K562 (cell line): ENCODE data around the gene WNT6. TPM values are rescaled to one million over a fixed set of nuclear protein-coding genes. Genes with fewer than 3 reads are reported as not detected.

Experiments used
- ARID1B ChIP-seq: fragments of 450-650 bp; IDR thresholded peaks from 2 replicates; pipeline ENCODE4 v1.6.1; 2016; ENCODE audit warnings: antibody characterized with exemption, mild to moderate bottlenecking, inconsistent platforms
- HNRNPL ChIP-seq: fragments of 200-400 bp; formaldehyde crosslinking; IDR thresholded peaks from 2 replicates; pipeline ENCODE4 v1.6.1; 2017; ENCODE audit warnings: low read depth, mild to moderate bottlenecking, low read length
- MAZ ChIP-seq, 2 experiments: fragments of 450-650 bp in 1 of 2; sonication (generic) in 1 of 2; formaldehyde crosslinking; IDR thresholded peaks in 1 of 2; conservative IDR thresholded peaks in 1 of 2; 2 replicates each; pipeline versions ENCODE4 v1.4.0 to v1.5.0; 2020; ENCODE audit warnings: mild to moderate bottlenecking in 1 of 2, missing genetic modification reagents in 1 of 2
- MYNN ChIP-seq, 2 experiments: sonication (generic); formaldehyde crosslinking in 1 of 2; IDR thresholded peaks; 2 replicates each; pipeline versions ENCODE4 v1.5.0 to v1.6.1; 2016 to 2020; ENCODE audit warnings: antibody characterized with exemption in 1 of 2, missing genetic modification reagents in 1 of 2
- POLR3A ChIP-seq: IDR thresholded peaks from 2 replicates; pipeline ENCODE4 v1.6.1; 2011; ENCODE audit warnings: borderline replicate concordance, mild to moderate bottlenecking, moderate library complexity; ENCODE audit not compliant: insufficient read length, insufficient read depth; ENCODE audit errors: extremely low read depth
- PURB ChIP-seq: sonication (generic); formaldehyde crosslinking; IDR thresholded peaks from 2 replicates; pipeline ENCODE4 v1.9.0; 2021; ENCODE audit warnings: low read depth, mild to moderate bottlenecking, missing genetic modification reagents
- RB1 ChIP-seq: fragments of 450-650 bp; IDR thresholded peaks from 2 replicates; pipeline ENCODE4 v1.6.1; 2017; ENCODE audit warnings: low read depth, mild to moderate bottlenecking
- RCOR1 ChIP-seq, 2 experiments: IDR thresholded peaks; 2 replicates each; pipeline ENCODE4 v1.6.1; 2012; ENCODE audit warnings: low read depth in 2 of 2, low read length in 2 of 2, borderline replicate concordance in 1 of 2, improper control_type of control experiment in 1 of 2
- TAF15 ChIP-seq: fragments of 200-400 bp; formaldehyde crosslinking; IDR thresholded peaks from 2 replicates; pipeline ENCODE4 v1.6.1; 2017; ENCODE audit warnings: mild to moderate bottlenecking, low read depth, low read length, moderate library complexity
- polyA plus RNA-seq, 8 experiments: library from polyadenylated mRNA; depleted of rRNA in 4 of 8; stranded (reverse) in 5 of 8; unstranded in 3 of 8; fragments of >200 nt; fragmentation: Nextera tagmentation in 2 of 8; fragmentation: Illumina TruSeq in 1 of 8; extraction: Ambion mirVana in 2 of 8; extraction: Trizol in 1 of 8; gene quantifications; 2 replicates each; pipeline versions ENCODE4 v1.2.1 to v1.2.3, GENCODE V29; 2011 to 2014; ENCODE audit warnings: inconsistent platforms in 1 of 8, missing spikeins in 1 of 8
- total RNA-seq, 7 experiments: library from RNA; depleted of rRNA in 6 of 7; stranded (reverse); fragments of >200 nt in 6 of 7; fragmentation: Illumina TruSeq in 2 of 7; extraction: Trizol in 2 of 7; gene quantifications; 2 replicates each; pipeline versions ENCODE4 v1.2.1 to v1.2.3, GENCODE V29; 2011 to 2021; ENCODE audit warnings: low replicate concordance in 1 of 7
- TF ChIP-seq, protein P1 (sequence below), 2 experiments: fragments of 450-650 bp; formaldehyde crosslinking in 1 of 2; IDR thresholded peaks; 2 replicates each; pipeline versions ENCODE4 v1.4.0 to v1.6.1; 2014 to 2020; ENCODE audit warnings: mild to moderate bottlenecking in 2 of 2, borderline replicate concordance in 1 of 2, low read depth in 1 of 2
- TF ChIP-seq, protein P2 (sequence below): IDR thresholded peaks from 2 replicates; pipeline ENCODE4 v1.6.1; 2014; ENCODE audit warnings: antibody characterized with exemption
- TF ChIP-seq, protein P3 (sequence below), 2 experiments: fragments of 200-800 bp in 1 of 2; sonication (Bioruptor generic) in 1 of 2; sonication (generic) in 1 of 2; formaldehyde crosslinking in 1 of 2; IDR thresholded peaks in 1 of 2; conservative IDR thresholded peaks in 1 of 2; 2 replicates each; pipeline versions ENCODE4 v1.5.0 to v1.6.1; 2016 to 2020; ENCODE audit warnings: missing compliant biosample characterization in 1 of 2, missing genetic modification characterization in 1 of 2, missing genetic modification reagents in 1 of 2

WNT6 gene
- total and polyA plus RNA-seq, 9 of the 15 experiments (the other 6 are each of a cell fraction or from before 2014, with no cell fraction given), result not detected

DNA sequence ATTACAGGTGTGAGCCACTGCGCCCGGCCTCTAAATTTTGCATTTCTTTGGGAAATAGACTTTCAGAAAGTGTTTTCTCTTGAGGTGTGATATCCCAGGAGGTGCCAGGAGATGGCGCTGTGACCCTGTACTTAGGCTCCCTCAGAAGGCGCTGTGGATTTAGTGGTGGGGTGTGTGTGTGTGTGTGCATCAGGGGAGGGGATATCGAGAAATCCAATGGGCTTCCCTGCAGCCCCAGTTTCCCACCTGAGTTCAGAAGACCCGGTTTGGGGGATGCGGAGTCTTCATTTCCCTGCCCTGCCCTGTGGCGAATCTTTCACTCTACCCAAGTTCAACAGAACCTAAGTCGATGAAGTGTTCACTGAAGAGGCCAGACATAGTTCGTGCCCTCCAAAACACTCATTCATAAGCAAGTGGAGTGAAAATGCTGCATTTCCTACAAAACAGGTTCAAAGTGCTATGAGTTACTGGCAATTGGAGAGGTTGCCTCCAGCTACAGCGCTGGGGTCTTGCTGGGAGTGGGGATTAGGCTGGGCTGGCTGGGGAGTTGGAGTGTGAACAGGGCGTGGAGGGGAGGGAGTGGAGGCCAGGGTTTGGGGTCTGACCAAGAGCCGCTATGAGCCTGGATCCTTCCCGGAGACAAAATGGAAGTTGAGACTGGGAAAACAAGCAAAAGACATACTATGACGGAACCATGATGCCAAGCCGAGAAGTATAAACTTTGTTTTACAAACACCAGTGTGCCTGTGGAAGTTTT, 6.5 kb upstream of the WNT6 start (continued):
- TF ChIP-seq, protein P1, sequence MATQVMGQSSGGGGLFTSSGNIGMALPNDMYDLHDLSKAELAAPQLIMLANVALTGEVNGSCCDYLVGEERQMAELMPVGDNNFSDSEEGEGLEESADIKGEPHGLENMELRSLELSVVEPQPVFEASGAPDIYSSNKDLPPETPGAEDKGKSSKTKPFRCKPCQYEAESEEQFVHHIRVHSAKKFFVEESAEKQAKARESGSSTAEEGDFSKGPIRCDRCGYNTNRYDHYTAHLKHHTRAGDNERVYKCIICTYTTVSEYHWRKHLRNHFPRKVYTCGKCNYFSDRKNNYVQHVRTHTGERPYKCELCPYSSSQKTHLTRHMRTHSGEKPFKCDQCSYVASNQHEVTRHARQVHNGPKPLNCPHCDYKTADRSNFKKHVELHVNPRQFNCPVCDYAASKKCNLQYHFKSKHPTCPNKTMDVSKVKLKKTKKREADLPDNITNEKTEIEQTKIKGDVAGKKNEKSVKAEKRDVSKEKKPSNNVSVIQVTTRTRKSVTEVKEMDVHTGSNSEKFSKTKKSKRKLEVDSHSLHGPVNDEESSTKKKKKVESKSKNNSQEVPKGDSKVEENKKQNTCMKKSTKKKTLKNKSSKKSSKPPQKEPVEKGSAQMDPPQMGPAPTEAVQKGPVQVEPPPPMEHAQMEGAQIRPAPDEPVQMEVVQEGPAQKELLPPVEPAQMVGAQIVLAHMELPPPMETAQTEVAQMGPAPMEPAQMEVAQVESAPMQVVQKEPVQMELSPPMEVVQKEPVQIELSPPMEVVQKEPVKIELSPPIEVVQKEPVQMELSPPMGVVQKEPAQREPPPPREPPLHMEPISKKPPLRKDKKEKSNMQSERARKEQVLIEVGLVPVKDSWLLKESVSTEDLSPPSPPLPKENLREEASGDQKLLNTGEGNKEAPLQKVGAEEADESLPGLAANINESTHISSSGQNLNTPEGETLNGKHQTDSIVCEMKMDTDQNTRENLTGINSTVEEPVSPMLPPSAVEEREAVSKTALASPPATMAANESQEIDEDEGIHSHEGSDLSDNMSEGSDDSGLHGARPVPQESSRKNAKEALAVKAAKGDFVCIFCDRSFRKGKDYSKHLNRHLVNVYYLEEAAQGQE (IDR thresholded peaks at IDR 0.05; ENCODE audit: borderline replicate concordance), result peak; percentile 60; the same call in 1 of the 2 replicates
- TF ChIP-seq, protein P1 (CRISPR knock-in tag; IDR thresholded peaks at IDR 0.05; ENCODE audit: low read depth), result no peak
- TF ChIP-seq TAF15 (no peak), MAZ (CRISPR knock-in tag; conservative IDR thresholded peaks at IDR 0.05 in 1 of 2, IDR thresholded peaks at IDR 0.05 in 1 of 2) (no peak), ARID1B (no peak), MYNN (IDR thresholded peaks at IDR 0.05) (no peak), MYNN (CRISPR knock-in tag; IDR thresholded peaks at IDR 0.05) (no peak), POLR3A (no peak), RB1 (no peak), PURB (CRISPR knock-in tag) (no peak), RCOR1 (IDR thresholded peaks at IDR 0.05; ENCODE audit: borderline replicate concordance in 1 of 2, low read depth in 2 of 2, low read length in 2 of 2) (0 out of 4 replicates have a peak, but pooled peaks of 1 of the 2 experiments have one; percentile 7), HNRNPL (no peak)
- TF ChIP-seq, protein P2, sequence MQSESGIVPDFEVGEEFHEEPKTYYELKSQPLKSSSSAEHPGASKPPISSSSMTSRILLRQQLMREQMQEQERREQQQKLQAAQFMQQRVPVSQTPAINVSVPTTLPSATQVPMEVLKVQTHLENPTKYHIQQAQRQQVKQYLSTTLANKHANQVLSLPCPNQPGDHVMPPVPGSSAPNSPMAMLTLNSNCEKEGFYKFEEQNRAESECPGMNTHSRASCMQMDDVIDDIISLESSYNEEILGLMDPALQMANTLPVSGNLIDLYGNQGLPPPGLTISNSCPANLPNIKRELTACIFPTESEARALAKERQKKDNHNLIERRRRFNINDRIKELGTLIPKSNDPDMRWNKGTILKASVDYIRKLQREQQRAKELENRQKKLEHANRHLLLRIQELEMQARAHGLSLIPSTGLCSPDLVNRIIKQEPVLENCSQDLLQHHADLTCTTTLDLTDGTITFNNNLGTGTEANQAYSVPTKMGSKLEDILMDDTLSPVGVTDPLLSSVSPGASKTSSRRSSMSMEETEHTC, result no peak
- TF ChIP-seq, protein P3, sequence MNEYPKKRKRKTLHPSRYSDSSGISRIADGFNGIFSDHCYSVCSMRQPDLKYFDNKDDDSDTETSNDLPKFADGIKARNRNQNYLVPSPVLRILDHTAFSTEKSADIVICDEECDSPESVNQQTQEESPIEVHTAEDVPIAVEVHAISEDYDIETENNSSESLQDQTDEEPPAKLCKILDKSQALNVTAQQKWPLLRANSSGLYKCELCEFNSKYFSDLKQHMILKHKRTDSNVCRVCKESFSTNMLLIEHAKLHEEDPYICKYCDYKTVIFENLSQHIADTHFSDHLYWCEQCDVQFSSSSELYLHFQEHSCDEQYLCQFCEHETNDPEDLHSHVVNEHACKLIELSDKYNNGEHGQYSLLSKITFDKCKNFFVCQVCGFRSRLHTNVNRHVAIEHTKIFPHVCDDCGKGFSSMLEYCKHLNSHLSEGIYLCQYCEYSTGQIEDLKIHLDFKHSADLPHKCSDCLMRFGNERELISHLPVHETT (CRISPR knock-in tag; conservative IDR thresholded peaks at IDR 0.05 in 1 of 2, IDR thresholded peaks at IDR 0.05 in 1 of 2), result no peak
